Mesendoderm (in vitro differentiated cells): Measurements from ENCODE around the gene TRPC4AP.

Source experiments
- DNase-seq: peaks from one replicate; pipeline ENCODE4 v3.0.0; 2013
- H2AK5ac ChIP-seq: 2 replicates; pipeline ENCODE4 v1.6.1; 2013; ENCODE audit warnings: low read length, inconsistent platforms
- H2BK120ac ChIP-seq: 2 replicates; pipeline ENCODE4 v1.6.1; 2013; ENCODE audit warnings: low read depth, mild to moderate bottlenecking, low read length, moderate library complexity, mixed read lengths
- H2BK15ac ChIP-seq: replicated peaks from 2 replicates; pipeline ENCODE4 v1.6.1; 2013; ENCODE audit warnings: low read depth, mild to moderate bottlenecking, moderate library complexity
- H2BK5ac ChIP-seq: 2 replicates; pipeline ENCODE4 v1.6.1; 2013; ENCODE audit warnings: low read length, inconsistent platforms
- H3K18ac ChIP-seq: 2 replicates; pipeline ENCODE4 v1.6.1; 2013; ENCODE audit warnings: mild to moderate bottlenecking, low read length, mixed read lengths
- H3K23ac ChIP-seq: one replicate; pipeline ENCODE4 v1.6.1; 2013; ENCODE audit warnings: low read length
- H3K27ac ChIP-seq: 2 replicates; pipeline ENCODE4 v1.5.1; 2013; ENCODE audit warnings: low read depth, mild to moderate bottlenecking, inconsistent platforms, low read length, moderate library complexity
- H3K27me3 ChIP-seq: 2 replicates; pipeline ENCODE4 v1.6.1; 2013; ENCODE audit warnings: low read length, control low read depth, mild to moderate bottlenecking, inconsistent platforms; ENCODE audit not compliant: insufficient read depth, poor library complexity
- H3K36me3 ChIP-seq: 2 replicates; pipeline ENCODE4 v1.6.1; 2013; ENCODE audit warnings: low read length, inconsistent platforms; ENCODE audit not compliant: control insufficient read depth, insufficient read depth
- H3K4ac ChIP-seq: one replicate; pipeline ENCODE4 v1.6.1; 2013; ENCODE audit warnings: low read depth, mild to moderate bottlenecking, low read length, moderate library complexity
- H3K4me1 ChIP-seq: 2 replicates; pipeline ENCODE4 v1.6.1; 2013; ENCODE audit warnings: low read depth, low read length, inconsistent platforms; ENCODE audit not compliant: control insufficient read depth
- H3K4me2 ChIP-seq: 2 replicates; pipeline ENCODE4 v1.6.1; 2013; ENCODE audit warnings: low read length
- H3K4me3 ChIP-seq: 2 replicates; pipeline ENCODE4 v1.5.1; 2013; ENCODE audit warnings: mild to moderate bottlenecking, low read length
- H3K56ac ChIP-seq: one replicate; pipeline ENCODE4 v1.6.1; 2013; ENCODE audit warnings: low read length
- H3K79me1 ChIP-seq: 2 replicates; pipeline ENCODE4 v1.6.1; 2013; ENCODE audit warnings: low read length, inconsistent platforms
- H3K79me2 ChIP-seq: 2 replicates; pipeline ENCODE4 v1.6.1; 2013; ENCODE audit warnings: mild to moderate bottlenecking, low read length; ENCODE audit not compliant: control insufficient read depth, insufficient read depth
- H3K9ac ChIP-seq: 2 replicates; pipeline ENCODE4 v1.6.1; 2013; ENCODE audit warnings: low read length, inconsistent platforms
- H4K5ac ChIP-seq: one replicate; pipeline ENCODE4 v1.6.1; 2013; ENCODE audit warnings: low read length
- H4K8ac ChIP-seq: one replicate; pipeline ENCODE4 v1.6.1; 2013; ENCODE audit warnings: low read depth, mild to moderate bottlenecking, control low read depth, low read length, moderate library complexity
- WGBS: extraction: QIAGEN DNeasy Blood & Tissue Kit; methylation state at CpG from one replicate; pipeline ENCODE4 v1.1.7; 2013; ENCODE audit warnings: low lambda C conversion rate, missing lambda C conversion rate; ENCODE audit not compliant: insufficient coverage; ENCODE audit errors: extremely low coverage; 5-methylcytosine and 5-hydroxymethylcytosine counted together

The TRPC4AP gene

GRCh38 chr20:34977365-34978091 is 115.1 kb downstream of the TRPC4AP start:
- Histone ChIP-seq H4K8ac (no peak overlapping the region), H3K56ac (peak overlapping the region; percentile 44), H2BK5ac (no peak overlapping the region), H3K79me1 (no peaks in the 10 kb centered on the region), H2BK120ac (no peak overlapping the region), H3K27me3 (no peaks in the 10 kb centered on the region), H3K4me1 (no peaks in the 10 kb centered on the region), H4K5ac (no peak overlapping the region), H3K36me3 (no peaks in the 10 kb centered on the region), H3K4me3 (no peak overlapping the region), H2AK5ac (no peak overlapping the region), H3K79me2 (no peaks in the 10 kb centered on the region), H3K27ac (no peak overlapping the region), H3K4me2 (no peak overlapping the region), H3K9ac (no peak overlapping the region), H3K23ac (no peak overlapping the region), H3K18ac (no peak overlapping the region), H3K4ac (no peak overlapping the region), H2BK15ac (no peak overlapping the region)
- no CpG with 5 or more reads among the region's 17 CpGs for WGBS
- peak; percentile 74 for DNase-seq

GRCh38 chr20:34976286-34976685 is 116.3 kb downstream of the TRPC4AP start:
- WGBS = no CpG with 5 or more reads among the region's 12 CpGs
- Histone ChIP-seq H3K36me3 (no peaks in the 10 kb centered on the region), H3K4me1 (no peaks in the 10 kb centered on the region), H2BK15ac (no peak overlapping the region), H3K56ac (no peak overlapping the region), H2BK120ac (no peak overlapping the region), H3K79me2 (no peaks in the 10 kb centered on the region), H3K4ac (no peak overlapping the region), H3K27ac (no peak overlapping the region), H3K4me2 (no peak overlapping the region), H2BK5ac (no peak overlapping the region), H3K18ac (no peak overlapping the region), H3K27me3 (no peaks in the 10 kb centered on the region), H3K23ac (no peak overlapping the region), H4K5ac (no peak overlapping the region), H3K4me3 (no peak overlapping the region), H4K8ac (no peak overlapping the region), H3K79me1 (no peaks in the 10 kb centered on the region), H2AK5ac (no peak overlapping the region), H3K9ac (no peak overlapping the region)
- DNase-seq = no peak

GRCh38 chr20:34974246-34974645 is 118.4 kb downstream of the TRPC4AP start:
- no peak overlapping the region for H3K23ac ChIP-seq
- no peak overlapping the region for H3K4me3 ChIP-seq
- no peaks in the 10 kb centered on the region for H3K79me2 ChIP-seq
- H2AK5ac ChIP-seq = no peak overlapping the region
- no peak overlapping the region for H4K5ac ChIP-seq
- no peak overlapping the region for H3K4ac ChIP-seq
- DNase-seq = no peak
- WGBS = no CpG with 5 or more reads among the region's 4 CpGs
- no peak overlapping the region for H2BK120ac ChIP-seq
- H2BK5ac ChIP-seq = no peak overlapping the region
- H3K4me1 ChIP-seq = no peaks in the 10 kb centered on the region
- no peak overlapping the region for H3K4me2 ChIP-seq
- no peak overlapping the region for H4K8ac ChIP-seq
- H3K18ac ChIP-seq = no peak overlapping the region
- no peak overlapping the region for H2BK15ac ChIP-seq
- H3K36me3 ChIP-seq = no peaks in the 10 kb centered on the region
- H3K27ac ChIP-seq = no peak overlapping the region
- H3K56ac ChIP-seq = no peak overlapping the region
- no peaks in the 10 kb centered on the region for H3K79me1 ChIP-seq
- H3K9ac ChIP-seq = no peak overlapping the region
- no peaks in the 10 kb centered on the region for H3K27me3 ChIP-seq

- no peaks in the 10 kb centered on the region for H3K36me3 ChIP-seq
- no peak overlapping the region for H2BK15ac ChIP-seq
- no peaks in the 10 kb centered on the region for H3K4me1 ChIP-seq
- H3K9ac ChIP-seq = no peak overlapping the region
- no peaks in the 10 kb centered on the region for H3K79me1 ChIP-seq
- H3K27ac ChIP-seq = no peak overlapping the region
- H3K23ac ChIP-seq = no peak overlapping the region
- DNase-seq = no peak
- no peak overlapping the region for H4K8ac ChIP-seq
- H4K5ac ChIP-seq = no peak overlapping the region
- no peak overlapping the region for H3K4me3 ChIP-seq
- no peak overlapping the region for H2BK5ac ChIP-seq
- H3K27me3 ChIP-seq = no peaks in the 10 kb centered on the region
- no peak overlapping the region for H2AK5ac ChIP-seq
- no peak overlapping the region for H3K56ac ChIP-seq
- no CpG with 5 or more reads among the region's 10 CpGs for WGBS
- H3K4me2 ChIP-seq = no peak overlapping the region
- no peak overlapping the region for H3K4ac ChIP-seq
- no peak overlapping the region for H3K18ac ChIP-seq
- no peak overlapping the region for H2BK120ac ChIP-seq
- H3K79me2 ChIP-seq = no peaks in the 10 kb centered on the region
Observed at GRCh38 chr20:34971561-34972235, 120.9 kb downstream of the TRPC4AP start.

GRCh38 chr20:34970846-34971560 is 121.6 kb downstream of the TRPC4AP start:
- H3K4me3 ChIP-seq = no peak overlapping the region
- no CpG with 5 or more reads among the region's 9 CpGs for WGBS
- no peak overlapping the region for H3K9ac ChIP-seq
- H3K23ac ChIP-seq = no peak overlapping the region
- H3K56ac ChIP-seq = no peak overlapping the region
- H3K18ac ChIP-seq = no peak overlapping the region
- H2AK5ac ChIP-seq = no peak overlapping the region
- H2BK15ac ChIP-seq = no peak overlapping the region
- H3K79me1 ChIP-seq = no peaks in the 10 kb centered on the region
- no peaks in the 10 kb centered on the region for H3K36me3 ChIP-seq
- H4K5ac ChIP-seq = no peak overlapping the region
- H3K27ac ChIP-seq = no peak overlapping the region
- H2BK120ac ChIP-seq = no peak overlapping the region
- H3K79me2 ChIP-seq = no peaks in the 10 kb centered on the region
- no peaks in the 10 kb centered on the region for H3K27me3 ChIP-seq
- H3K4me1 ChIP-seq = no peaks in the 10 kb centered on the region
- no peak overlapping the region for H3K4me2 ChIP-seq
- H4K8ac ChIP-seq = no peak overlapping the region
- DNase-seq = no peak
- no peak overlapping the region for H3K4ac ChIP-seq
- H2BK5ac ChIP-seq = no peak overlapping the region
